HFF-Myc (cell line): Measurements from ENCODE around the gene HNRNPUL1.
"Not testable (repeated sequence)": the region's sequence is repeated elsewhere in the genome, so short reads cannot be mapped to it uniquely, and the experiment has no call there.

Experiments used
- DNase-seq: peaks from one replicate; pipeline ENCODE4 v3.0.0-alpha.2; 2011; ENCODE audit warnings: low read depth; ENCODE audit errors: extremely low read depth
- H3K4me3 ChIP-seq: replicated peaks from 2 replicates; pipeline ENCODE4 v1.5.1; 2011; ENCODE audit warnings: low read depth, mild to moderate bottlenecking, control low read depth, low read length
- CTCF ChIP-seq: IDR thresholded peaks from 2 replicates; pipeline ENCODE4 v1.5.1; 2012; ENCODE audit warnings: mild to moderate bottlenecking, low read depth, low read length, control low read depth; ENCODE audit errors: missing control alignments

Gene HNRNPUL1

GRCh38 chr19:41276231-41276630 lies 12.1 kb downstream of the HNRNPUL1 start:
- no peak for DNase-seq
- TF ChIP-seq CTCF, result no peak
- H3K4me3 ChIP-seq, result no peak overlapping the region

GRCh38 chr19:41278478-41278877 lies 14.3 kb downstream of the HNRNPUL1 start:
- no peak overlapping the region for H3K4me3 ChIP-seq
- no peak for DNase-seq
- no peak for TF ChIP-seq CTCF

GRCh38 chr19:41288673-41289530 lies 24.7 kb downstream of the HNRNPUL1 start:
- DNase-seq, result no peak
- H3K4me3 ChIP-seq, result no peak overlapping the region
- TF ChIP-seq CTCF, result no peak

GRCh38 chr19:41289814-41290213 lies 25.6 kb downstream of the HNRNPUL1 start:
- DNase-seq, H3K4me3 ChIP-seq: not testable (repeated sequence)

GRCh38 chr19:41294393-41294792 lies 30.2 kb downstream of the HNRNPUL1 start:
- no peak for TF ChIP-seq CTCF
- no peak overlapping the region for H3K4me3 ChIP-seq
- DNase-seq, result no peak

GRCh38 chr19:41295499-41295898 lies 31.3 kb downstream of the HNRNPUL1 start:
- TF ChIP-seq CTCF, result no peak
- H3K4me3 ChIP-seq, result no peak overlapping the region
- DNase-seq, result no peak

GRCh38 chr19:41296433-41296871 lies 32.3 kb downstream of the HNRNPUL1 start:
- no peak for DNase-seq
- TF ChIP-seq CTCF, result no peak
- no peak overlapping the region for H3K4me3 ChIP-seq
